HepG2 (cell line): Measurements from ENCODE around the gene ZNFX1. TPM values are rescaled to one million over a fixed set of nuclear protein-coding genes. Genes with fewer than 3 reads are reported as not detected.

Experiments used
- ADNP ChIP-seq: sonication (generic); formaldehyde crosslinking; IDR thresholded peaks from 2 replicates; pipeline ENCODE4 v1.4.0; 2020; ENCODE audit warnings: missing genetic modification reagents
- ARHGAP35 ChIP-seq: sonication (generic); formaldehyde crosslinking; IDR thresholded peaks from 2 replicates; pipeline ENCODE4 v1.9.0; 2022; ENCODE audit warnings: mild to moderate bottlenecking, inconsistent platforms, moderate library complexity, missing genetic modification reagents, borderline replicate concordance
- ARNT2 ChIP-seq: sonication (generic); formaldehyde crosslinking; IDR thresholded peaks from 2 replicates; pipeline ENCODE4 v1.8.0; 2022; ENCODE audit warnings: mild to moderate bottlenecking, low read depth, missing genetic modification reagents, moderate library complexity
- ASH2L ChIP-seq: fragments of 300-600, 200-600 bp; sonication (generic); IDR thresholded peaks from 2 replicates; pipeline ENCODE4 v1.7.0; 2017; ENCODE audit warnings: low read depth, mild to moderate bottlenecking, moderate library complexity, mixed read lengths, low read length; ENCODE audit not compliant: insufficient read length
- ATF7 ChIP-seq, 2 experiments: fragments of 450-650 bp in 1 of 2; sonication (generic) in 1 of 2; formaldehyde crosslinking in 1 of 2; IDR thresholded peaks; 2 replicates each; pipeline versions ENCODE4 v1.4.0 to v1.6.1; 2016 to 2020; ENCODE audit warnings: antibody characterized with exemption in 1 of 2, mild to moderate bottlenecking in 1 of 2, missing genetic modification reagents in 1 of 2
- DBP ChIP-seq: sonication (generic); formaldehyde crosslinking; IDR thresholded peaks from 2 replicates; pipeline ENCODE4 v1.4.0; 2020; ENCODE audit warnings: missing genetic modification reagents; ENCODE audit errors: not compliant biosample characterization
- HIVEP1 ChIP-seq: sonication (generic); formaldehyde crosslinking; IDR thresholded peaks from 2 replicates; pipeline ENCODE4 v1.4.0; 2020; ENCODE audit warnings: mild to moderate bottlenecking, missing genetic modification reagents
- HOXD1 ChIP-seq: sonication (generic); formaldehyde crosslinking; IDR thresholded peaks from 2 replicates; pipeline ENCODE4 v1.5.0; 2020; ENCODE audit warnings: missing genetic modification reagents
- JDP2 ChIP-seq: sonication (generic); formaldehyde crosslinking; IDR thresholded peaks from 2 replicates; pipeline ENCODE4 v1.8.1; 2022; ENCODE audit warnings: missing genetic modification reagents, borderline replicate concordance
- KDM5A ChIP-seq: fragments of 200-600 bp; sonication (generic); IDR thresholded peaks from 2 replicates; pipeline ENCODE4 v1.7.0; 2018; ENCODE audit warnings: antibody characterized with exemption, mild to moderate bottlenecking, low read length, borderline replicate concordance
- SATB2 ChIP-seq: sonication (generic); formaldehyde crosslinking; IDR thresholded peaks from 2 replicates; pipeline ENCODE4 v1.5.0; 2020; ENCODE audit warnings: missing genetic modification reagents
- ZBTB7B ChIP-seq: sonication (generic); formaldehyde crosslinking; IDR thresholded peaks from 2 replicates; pipeline ENCODE4 v1.4.0; 2020; ENCODE audit warnings: missing genetic modification reagents
- ZNF382 ChIP-seq: sonication (generic); formaldehyde crosslinking; IDR thresholded peaks from 2 replicates; pipeline ENCODE4 v1.5.0; 2020; ENCODE audit warnings: missing genetic modification reagents, mild to moderate bottlenecking, borderline replicate concordance
- ZNF775 ChIP-seq: sonication (generic); formaldehyde crosslinking; IDR thresholded peaks from 2 replicates; pipeline ENCODE4 v1.4.0; 2020; ENCODE audit warnings: missing genetic modification reagents, mild to moderate bottlenecking, moderate library complexity, borderline replicate concordance
- ZNF784 ChIP-seq: sonication (generic); formaldehyde crosslinking; IDR thresholded peaks from 2 replicates; pipeline ENCODE4 v1.5.1; 2020; ENCODE audit warnings: missing genetic modification reagents, mild to moderate bottlenecking, borderline replicate concordance
- polyA plus RNA-seq, 8 experiments: library from polyadenylated mRNA; depleted of rRNA in 3 of 8; stranded (reverse) in 7 of 8; unstranded in 1 of 8; fragments of >200 nt; fragmentation: Illumina TruSeq in 4 of 8; extraction: Trizol in 4 of 8; gene quantifications; 2 replicates each; pipeline versions ENCODE4 v1.2.1 to v1.2.3, GENCODE V29; 2011 to 2016; ENCODE audit warnings: low read depth in 4 of 8, missing spikeins in 1 of 8, mixed read lengths in 1 of 8; ENCODE audit not compliant: insufficient read depth in 1 of 8
- total RNA-seq, 5 experiments: library from RNA; depleted of rRNA; stranded (reverse); fragments of >200 nt; fragmentation: Illumina TruSeq; extraction: Trizol; gene quantifications; 2 replicates each; pipeline ENCODE4 v1.2.3, GENCODE V29; 2016; ENCODE audit warnings: low read depth in 1 of 5
- TF ChIP-seq, protein P1 (sequence below): sonication (generic); formaldehyde crosslinking; IDR thresholded peaks from 2 replicates; pipeline ENCODE4 v1.4.0; 2020; ENCODE audit warnings: missing genetic modification reagents
- TF ChIP-seq, protein P2 (sequence below): IDR thresholded peaks from 2 replicates; pipeline ENCODE4 v1.6.1; 2016; ENCODE audit warnings: low read depth, missing genetic modification reagents, missing compliant biosample characterization

ZNFX1 gene
- total and polyA plus RNA-seq, 2 of the 13 experiments (the other 11 are each of a cell fraction or from before 2014, with no cell fraction given), result 2.9 to 11.1 TPM

GRCh38 chr20:49279677-49280462 is 2.0 kb upstream of the ZNFX1 start (continued):
- TF ChIP-seq, protein P1, sequence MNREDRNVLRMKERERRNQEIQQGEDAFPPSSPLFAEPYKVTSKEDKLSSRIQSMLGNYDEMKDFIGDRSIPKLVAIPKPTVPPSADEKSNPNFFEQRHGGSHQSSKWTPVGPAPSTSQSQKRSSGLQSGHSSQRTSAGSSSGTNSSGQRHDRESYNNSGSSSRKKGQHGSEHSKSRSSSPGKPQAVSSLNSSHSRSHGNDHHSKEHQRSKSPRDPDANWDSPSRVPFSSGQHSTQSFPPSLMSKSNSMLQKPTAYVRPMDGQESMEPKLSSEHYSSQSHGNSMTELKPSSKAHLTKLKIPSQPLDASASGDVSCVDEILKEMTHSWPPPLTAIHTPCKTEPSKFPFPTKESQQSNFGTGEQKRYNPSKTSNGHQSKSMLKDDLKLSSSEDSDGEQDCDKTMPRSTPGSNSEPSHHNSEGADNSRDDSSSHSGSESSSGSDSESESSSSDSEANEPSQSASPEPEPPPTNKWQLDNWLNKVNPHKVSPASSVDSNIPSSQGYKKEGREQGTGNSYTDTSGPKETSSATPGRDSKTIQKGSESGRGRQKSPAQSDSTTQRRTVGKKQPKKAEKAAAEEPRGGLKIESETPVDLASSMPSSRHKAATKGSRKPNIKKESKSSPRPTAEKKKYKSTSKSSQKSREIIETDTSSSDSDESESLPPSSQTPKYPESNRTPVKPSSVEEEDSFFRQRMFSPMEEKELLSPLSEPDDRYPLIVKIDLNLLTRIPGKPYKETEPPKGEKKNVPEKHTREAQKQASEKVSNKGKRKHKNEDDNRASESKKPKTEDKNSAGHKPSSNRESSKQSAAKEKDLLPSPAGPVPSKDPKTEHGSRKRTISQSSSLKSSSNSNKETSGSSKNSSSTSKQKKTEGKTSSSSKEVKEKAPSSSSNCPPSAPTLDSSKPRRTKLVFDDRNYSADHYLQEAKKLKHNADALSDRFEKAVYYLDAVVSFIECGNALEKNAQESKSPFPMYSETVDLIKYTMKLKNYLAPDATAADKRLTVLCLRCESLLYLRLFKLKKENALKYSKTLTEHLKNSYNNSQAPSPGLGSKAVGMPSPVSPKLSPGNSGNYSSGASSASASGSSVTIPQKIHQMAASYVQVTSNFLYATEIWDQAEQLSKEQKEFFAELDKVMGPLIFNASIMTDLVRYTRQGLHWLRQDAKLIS, result 0 out of 2 replicates have a peak, but pooled peaks have one; percentile 26
- TF ChIP-seq ZNF775 (CRISPR knock-in tag) (no peak), HOXD1 (CRISPR knock-in tag) (no peak), ARNT2 (CRISPR knock-in tag) (0 out of 2 replicates have a peak, but pooled peaks have one; percentile 31), ZNF784 (CRISPR knock-in tag) (peak; percentile 3; the same call in 1 of the 2 replicates), HIVEP1 (CRISPR knock-in tag) (no peak), KDM5A (peak; percentile 23), ZBTB7B (CRISPR knock-in tag) (peak; percentile 29; the same call in 1 of the 2 replicates), ARHGAP35 (CRISPR knock-in tag) (no peak), SATB2 (CRISPR knock-in tag) (0 out of 2 replicates have a peak, but pooled peaks have one; percentile 13), JDP2 (CRISPR knock-in tag) (no peak), ADNP (CRISPR knock-in tag) (no peak), ATF7 (IDR thresholded peaks at IDR 0.05) (no peak), ATF7 (CRISPR knock-in tag; IDR thresholded peaks at IDR 0.05) (no peak), ASH2L (no peak), ZNF382 (CRISPR knock-in tag) (no peak), DBP (peak; percentile 16)
- TF ChIP-seq, protein P2, sequence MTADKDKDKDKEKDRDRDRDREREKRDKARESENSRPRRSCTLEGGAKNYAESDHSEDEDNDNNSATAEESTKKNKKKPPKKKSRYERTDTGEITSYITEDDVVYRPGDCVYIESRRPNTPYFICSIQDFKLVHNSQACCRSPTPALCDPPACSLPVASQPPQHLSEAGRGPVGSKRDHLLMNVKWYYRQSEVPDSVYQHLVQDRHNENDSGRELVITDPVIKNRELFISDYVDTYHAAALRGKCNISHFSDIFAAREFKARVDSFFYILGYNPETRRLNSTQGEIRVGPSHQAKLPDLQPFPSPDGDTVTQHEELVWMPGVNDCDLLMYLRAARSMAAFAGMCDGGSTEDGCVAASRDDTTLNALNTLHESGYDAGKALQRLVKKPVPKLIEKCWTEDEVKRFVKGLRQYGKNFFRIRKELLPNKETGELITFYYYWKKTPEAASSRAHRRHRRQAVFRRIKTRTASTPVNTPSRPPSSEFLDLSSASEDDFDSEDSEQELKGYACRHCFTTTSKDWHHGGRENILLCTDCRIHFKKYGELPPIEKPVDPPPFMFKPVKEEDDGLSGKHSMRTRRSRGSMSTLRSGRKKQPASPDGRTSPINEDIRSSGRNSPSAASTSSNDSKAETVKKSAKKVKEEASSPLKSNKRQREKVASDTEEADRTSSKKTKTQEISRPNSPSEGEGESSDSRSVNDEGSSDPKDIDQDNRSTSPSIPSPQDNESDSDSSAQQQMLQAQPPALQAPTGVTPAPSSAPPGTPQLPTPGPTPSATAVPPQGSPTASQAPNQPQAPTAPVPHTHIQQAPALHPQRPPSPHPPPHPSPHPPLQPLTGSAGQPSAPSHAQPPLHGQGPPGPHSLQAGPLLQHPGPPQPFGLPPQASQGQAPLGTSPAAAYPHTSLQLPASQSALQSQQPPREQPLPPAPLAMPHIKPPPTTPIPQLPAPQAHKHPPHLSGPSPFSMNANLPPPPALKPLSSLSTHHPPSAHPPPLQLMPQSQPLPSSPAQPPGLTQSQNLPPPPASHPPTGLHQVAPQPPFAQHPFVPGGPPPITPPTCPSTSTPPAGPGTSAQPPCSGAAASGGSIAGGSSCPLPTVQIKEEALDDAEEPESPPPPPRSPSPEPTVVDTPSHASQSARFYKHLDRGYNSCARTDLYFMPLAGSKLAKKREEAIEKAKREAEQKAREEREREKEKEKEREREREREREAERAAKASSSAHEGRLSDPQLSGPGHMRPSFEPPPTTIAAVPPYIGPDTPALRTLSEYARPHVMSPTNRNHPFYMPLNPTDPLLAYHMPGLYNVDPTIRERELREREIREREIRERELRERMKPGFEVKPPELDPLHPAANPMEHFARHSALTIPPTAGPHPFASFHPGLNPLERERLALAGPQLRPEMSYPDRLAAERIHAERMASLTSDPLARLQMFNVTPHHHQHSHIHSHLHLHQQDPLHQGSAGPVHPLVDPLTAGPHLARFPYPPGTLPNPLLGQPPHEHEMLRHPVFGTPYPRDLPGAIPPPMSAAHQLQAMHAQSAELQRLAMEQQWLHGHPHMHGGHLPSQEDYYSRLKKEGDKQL (CRISPR knock-in tag), result peak; percentile 29; the same call in 1 of the 2 replicates
